Peyer's patch (tissue), 4 donors: Measurements from ENCODE around the gene TMEM184C. TPM values are rescaled to one million over a fixed set of nuclear protein-coding genes. Genes with fewer than 3 reads are reported as not detected.

ENCODE experiments used
- DNase-seq, 3 donors: peaks; one replicate each; pipeline ENCODE4 v3.0.0-alpha.2; 2017 to 2019
- H3K27ac ChIP-seq, 4 donors: fragments of 200-600 bp; sonication (generic); one replicate each; pipeline ENCODE4 v1.5.1; 2016 to 2019
- H3K27me3 ChIP-seq, 2 donors: fragments of 200-600 bp; sonication (generic); one replicate each; pipeline ENCODE4 v1.5.1; 2019
- H3K36me3 ChIP-seq, 3 donors: fragments of 200-600 bp; sonication (generic); one replicate each; pipeline ENCODE4 v1.5.1; 2016 to 2019
- H3K4me1 ChIP-seq, 4 donors: fragments of 200-600 bp; sonication (generic); one replicate each; pipeline ENCODE4 v1.5.1; 2016 to 2019
- H3K4me3 ChIP-seq, 4 donors: fragments of 200-600 bp; sonication (generic); 1 replicate in 3 of 4; 2 replicates in 1 of 4; pipeline ENCODE4 v1.5.1; 2016 to 2019; ENCODE audit warnings: mild to moderate bottlenecking in 1 of 4
- H3K9me3 ChIP-seq, 4 donors: fragments of 200-600 bp; sonication (generic); one replicate each; pipeline ENCODE4 v1.5.1; 2016 to 2019; ENCODE audit warnings: mild to moderate bottlenecking in 1 of 4
- POLR2A ChIP-seq, 2 donors: fragments of 450-650 bp; IDR thresholded peaks; one replicate each; pipeline ENCODE4 v1.5.1; 2017; ENCODE audit warnings: antibody characterized with exemption in 2 of 2, mild to moderate bottlenecking in 2 of 2, moderate library complexity in 2 of 2
- total RNA-seq, 4 donors: library from RNA; depleted of rRNA; stranded (reverse); fragments of >200 nt; gene quantifications; one replicate each; pipeline ENCODE4 v1.1.0, GENCODE V29; 2016
- TF ChIP-seq, protein P1 (sequence below), 6 experiments: fragments of 450-650 bp in 4 of 6; fragments of 200-600 bp in 2 of 6; sonication (generic) in 1 of 6; IDR thresholded peaks; one replicate each; pipeline ENCODE4 v1.5.1; 2017 to 2019; ENCODE audit warnings: antibody characterized with exemption in 6 of 6, mild to moderate bottlenecking in 3 of 6, moderate library complexity in 1 of 6

The TMEM184C gene
- total RNA-seq, 4 donors from 2014 or later = 23.7 to 38.0 (median 27.9) TPM

DNA sequence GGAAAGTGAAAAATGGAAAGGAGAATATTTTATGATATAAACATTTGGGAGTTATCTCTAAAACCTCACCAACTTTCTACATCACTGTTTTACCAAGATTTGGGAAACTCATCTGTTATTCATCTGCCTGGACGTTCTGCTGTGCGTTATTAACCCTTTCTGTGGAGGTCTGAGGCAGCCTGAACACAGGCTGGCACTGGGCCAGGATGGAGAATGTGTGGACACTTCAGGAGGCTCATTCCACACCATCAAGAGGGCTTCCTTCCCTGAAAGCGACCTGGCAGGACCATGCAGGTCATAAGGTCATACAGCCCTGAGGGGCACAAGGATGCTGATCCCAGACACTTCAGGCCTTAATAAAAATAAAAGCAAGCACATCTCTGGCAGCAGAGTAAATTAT is 31.2 kb upstream of the TMEM184C start:
- Histone ChIP-seq H3K27ac (no peak overlapping the region), H3K9me3 (no peaks in the 10 kb centered on the region), H3K4me3 (no peak overlapping the region), H3K36me3 (no peaks in the 10 kb centered on the region), H3K4me1 (no peaks in the 10 kb centered on the region), H3K27me3 (no peaks in the 10 kb centered on the region)
- no peak for TF ChIP-seq POLR2A (IDR thresholded peaks at IDR 0.05)
- TF ChIP-seq, protein P1, sequence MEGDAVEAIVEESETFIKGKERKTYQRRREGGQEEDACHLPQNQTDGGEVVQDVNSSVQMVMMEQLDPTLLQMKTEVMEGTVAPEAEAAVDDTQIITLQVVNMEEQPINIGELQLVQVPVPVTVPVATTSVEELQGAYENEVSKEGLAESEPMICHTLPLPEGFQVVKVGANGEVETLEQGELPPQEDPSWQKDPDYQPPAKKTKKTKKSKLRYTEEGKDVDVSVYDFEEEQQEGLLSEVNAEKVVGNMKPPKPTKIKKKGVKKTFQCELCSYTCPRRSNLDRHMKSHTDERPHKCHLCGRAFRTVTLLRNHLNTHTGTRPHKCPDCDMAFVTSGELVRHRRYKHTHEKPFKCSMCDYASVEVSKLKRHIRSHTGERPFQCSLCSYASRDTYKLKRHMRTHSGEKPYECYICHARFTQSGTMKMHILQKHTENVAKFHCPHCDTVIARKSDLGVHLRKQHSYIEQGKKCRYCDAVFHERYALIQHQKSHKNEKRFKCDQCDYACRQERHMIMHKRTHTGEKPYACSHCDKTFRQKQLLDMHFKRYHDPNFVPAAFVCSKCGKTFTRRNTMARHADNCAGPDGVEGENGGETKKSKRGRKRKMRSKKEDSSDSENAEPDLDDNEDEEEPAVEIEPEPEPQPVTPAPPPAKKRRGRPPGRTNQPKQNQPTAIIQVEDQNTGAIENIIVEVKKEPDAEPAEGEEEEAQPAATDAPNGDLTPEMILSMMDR (IDR thresholded peaks at IDR 0.05) = no peak
- no peak for DNase-seq

DNA sequence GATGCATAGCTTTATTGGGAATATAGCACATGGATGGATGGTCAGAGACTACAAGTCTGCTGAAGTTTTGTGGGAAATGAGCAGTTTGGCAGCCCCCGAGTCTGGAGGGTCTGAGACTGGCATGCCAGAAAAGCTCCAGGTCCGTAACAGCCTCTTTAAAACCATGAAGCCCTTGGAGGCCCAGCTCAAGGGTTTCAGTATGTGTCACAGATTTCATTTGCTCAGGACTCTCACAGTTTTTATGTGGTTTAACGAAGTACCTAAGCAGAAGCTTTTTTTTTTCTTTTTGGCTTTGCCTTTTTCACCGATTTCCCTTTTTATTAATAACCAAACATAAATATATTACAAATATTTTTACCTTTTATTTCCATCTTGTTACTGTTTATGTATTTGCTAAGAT is 30.6 kb upstream of the TMEM184C start:
- TF ChIP-seq POLR2A (IDR thresholded peaks at IDR 0.05) = no peak
- TF ChIP-seq, protein P1 (IDR thresholded peaks at IDR 0.05) = no peak
- no peaks in the 10 kb centered on the region for H3K4me1 ChIP-seq
- H3K36me3 ChIP-seq = no peaks in the 10 kb centered on the region
- H3K9me3 ChIP-seq = no peaks in the 10 kb centered on the region
- no peaks in the 10 kb centered on the region for H3K27me3 ChIP-seq
- H3K4me3 ChIP-seq = no peak overlapping the region
- no peak overlapping the region for H3K27ac ChIP-seq
- no peak for DNase-seq

DNA sequence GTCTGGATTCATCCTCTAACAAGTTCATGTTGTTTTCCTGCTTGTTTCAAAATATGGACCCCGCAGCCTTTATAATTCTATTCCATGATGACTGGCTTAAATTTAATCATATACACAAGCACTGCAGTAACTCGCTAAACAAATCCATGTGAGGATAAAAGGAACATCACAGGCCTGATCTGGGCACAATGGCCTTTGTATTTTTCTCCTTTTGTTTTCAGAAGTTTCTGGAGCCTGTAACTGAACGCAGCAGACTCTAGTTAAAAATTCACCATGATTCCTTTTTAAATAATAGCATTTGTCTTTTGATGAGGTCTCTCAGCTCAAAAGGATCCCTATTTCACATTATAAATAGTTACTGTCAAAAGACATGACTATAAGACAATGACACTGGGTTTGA is 30.2 kb upstream of the TMEM184C start:
- H3K4me1 ChIP-seq = no peaks in the 10 kb centered on the region
- no peaks in the 10 kb centered on the region for H3K9me3 ChIP-seq
- no peak overlapping the region for H3K4me3 ChIP-seq
- H3K27me3 ChIP-seq = no peaks in the 10 kb centered on the region
- TF ChIP-seq, protein P1 (IDR thresholded peaks at IDR 0.05) = no peak
- no peak for TF ChIP-seq POLR2A (IDR thresholded peaks at IDR 0.05)
- H3K27ac ChIP-seq = no peak overlapping the region
- no peak for DNase-seq
- no peaks in the 10 kb centered on the region for H3K36me3 ChIP-seq

DNA sequence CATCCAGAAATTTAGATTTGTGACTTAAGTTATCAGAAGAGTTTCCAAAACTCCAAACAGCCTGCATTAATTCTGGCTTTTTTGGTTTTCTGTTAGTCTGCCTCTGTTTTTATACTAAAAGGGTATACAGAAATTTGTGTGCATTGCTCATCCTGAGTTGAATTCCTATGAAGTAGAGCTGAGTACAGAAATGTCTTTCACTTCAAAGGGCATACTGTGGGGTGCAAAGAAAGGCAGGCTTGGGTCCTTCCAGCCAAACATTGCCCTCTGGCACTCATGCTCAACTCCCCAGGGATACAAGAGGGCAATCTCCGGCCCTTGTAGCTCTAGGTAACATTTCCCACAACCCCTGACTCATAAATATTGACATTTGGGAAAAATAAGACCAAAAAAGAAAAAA is 27.6 kb upstream of the TMEM184C start:
- Histone ChIP-seq H3K36me3 (no peaks in the 10 kb centered on the region), H3K4me1 (no peaks in the 10 kb centered on the region), H3K4me3 (no peak overlapping the region), H3K9me3 (no peaks in the 10 kb centered on the region), H3K27me3 (no peaks in the 10 kb centered on the region), H3K27ac (no peak overlapping the region)
- no peak for DNase-seq
- TF ChIP-seq, protein P1 (IDR thresholded peaks at IDR 0.05) = no peak

DNA sequence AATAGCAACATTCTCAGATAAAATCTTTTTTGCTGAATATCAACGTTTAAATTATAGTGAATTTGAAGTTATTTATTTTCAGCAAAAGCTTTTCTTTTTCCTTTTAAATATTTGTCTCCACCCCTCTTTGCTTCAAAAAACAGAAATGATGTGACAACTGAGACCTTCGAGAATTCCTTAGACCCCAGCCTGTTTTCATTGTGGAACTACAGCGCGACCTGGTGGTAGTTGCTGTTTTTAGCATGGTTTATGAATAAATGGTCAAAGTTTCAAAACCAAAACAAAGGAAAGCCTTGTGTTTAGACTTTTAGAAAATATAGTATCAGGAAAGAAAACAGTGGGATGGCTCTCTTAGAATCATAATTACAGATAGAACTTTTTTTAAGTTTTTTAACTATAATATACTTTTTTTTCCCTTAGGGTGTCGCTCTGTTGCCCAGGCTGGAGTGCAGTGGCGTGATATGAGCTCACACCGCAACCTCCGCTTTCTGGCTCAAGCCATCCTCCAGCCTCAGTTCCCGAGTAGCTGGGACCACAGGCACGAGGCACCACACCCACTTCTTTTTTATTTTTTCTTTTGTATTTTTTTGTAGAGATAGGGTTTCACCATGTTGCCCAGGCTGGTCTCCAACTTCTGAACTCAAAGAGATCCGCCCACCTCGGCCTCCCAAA is 26.8 kb upstream of the TMEM184C start:
- Histone ChIP-seq H3K4me3 (no peak overlapping the region), H3K27me3 (no peaks in the 10 kb centered on the region), H3K36me3 (no peaks in the 10 kb centered on the region), H3K27ac (no peak overlapping the region), H3K4me1 (no peaks in the 10 kb centered on the region), H3K9me3 (no peaks in the 10 kb centered on the region)
- no peak for TF ChIP-seq POLR2A (IDR thresholded peaks at IDR 0.05)
- TF ChIP-seq, protein P1 (IDR thresholded peaks at IDR 0.05) = peak in 5 of 6 experiments; percentile 56 to 67 (median 59)
- DNase-seq = peak in 2 of 3 donors; percentile 30 to 66

DNA sequence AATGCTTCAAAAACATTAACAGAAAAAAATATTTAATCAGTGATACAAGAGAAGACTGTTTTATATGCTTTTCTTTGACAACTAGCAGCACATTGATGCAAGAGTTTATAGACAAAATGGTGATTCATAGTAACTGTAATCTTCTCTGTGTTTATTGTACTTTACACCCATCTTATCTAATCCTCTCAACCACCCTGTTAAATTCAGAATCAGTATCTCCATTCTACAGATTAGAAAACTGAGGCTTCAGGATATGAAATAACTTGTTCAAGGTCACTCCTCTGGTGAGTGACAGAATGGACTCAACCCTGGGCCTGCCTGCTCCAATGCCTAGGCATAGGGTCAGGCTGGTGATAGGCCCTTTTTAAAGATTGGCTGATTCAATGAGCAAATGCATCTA is 26.1 kb upstream of the TMEM184C start:
- H3K4me1 ChIP-seq = no peaks in the 10 kb centered on the region
- no peak for DNase-seq
- no peak overlapping the region for H3K4me3 ChIP-seq
- no peaks in the 10 kb centered on the region for H3K9me3 ChIP-seq
- no peak for TF ChIP-seq POLR2A (IDR thresholded peaks at IDR 0.05)
- TF ChIP-seq, protein P1 (IDR thresholded peaks at IDR 0.05) = no peak
- no peaks in the 10 kb centered on the region for H3K36me3 ChIP-seq
- H3K27me3 ChIP-seq = no peaks in the 10 kb centered on the region
- H3K27ac ChIP-seq = no peak overlapping the region
